SJSA1 (cell line): ENCODE measurements around the gene DNM3. TPM values are rescaled to one million over a fixed set of nuclear protein-coding genes. Genes with fewer than 3 reads are reported as not detected.

ENCODE experiments used
- DNase-seq, 2 experiments: peaks; one replicate each; pipeline ENCODE4 v3.0.0-alpha.2; 2015 to 2020; ENCODE audit warnings: low spot score in 2 of 2, low read depth in 1 of 2
- H3K27ac ChIP-seq: fragments of 250-450 bp; sonication (Bioruptor Pico); 2 replicates; pipeline ENCODE4 v1.5.1; 2020; ENCODE audit warnings: mild to moderate bottlenecking, moderate library complexity
- H3K27me3 ChIP-seq: fragments of 250-450 bp; sonication (Bioruptor Pico); replicated peaks from 2 replicates; pipeline ENCODE4 v1.5.1; 2020; ENCODE audit warnings: mild to moderate bottlenecking, moderate library complexity
- H3K36me3 ChIP-seq: fragments of 250-450 bp; sonication (Bioruptor Pico); 2 replicates; pipeline ENCODE4 v1.5.1; 2020; ENCODE audit warnings: mild to moderate bottlenecking
- H3K4me1 ChIP-seq: fragments of 250-450 bp; sonication (Bioruptor Pico); replicated peaks from 2 replicates; pipeline ENCODE4 v1.6.1; 2021; ENCODE audit warnings: mild to moderate bottlenecking
- H3K4me3 ChIP-seq: fragments of 250-450 bp; sonication (Bioruptor Pico); 2 replicates; pipeline ENCODE4 v1.5.1; 2020; ENCODE audit warnings: mild to moderate bottlenecking
- H3K9me3 ChIP-seq: fragments of 250-450 bp; sonication (Bioruptor Pico); replicated peaks from 2 replicates; pipeline ENCODE4 v1.5.1; 2020; ENCODE audit warnings: mild to moderate bottlenecking
- total RNA-seq: library from RNA; depleted of rRNA; stranded (reverse); fragments of >200 nt; shearing (Covaris generic); gene quantifications from 2 replicates; pipeline ENCODE4 v1.2.3, GENCODE V29; 2014

DNM3 gene
- total RNA-seq, 1 experiment from 2014 or later, result 1.7 TPM

DNA sequence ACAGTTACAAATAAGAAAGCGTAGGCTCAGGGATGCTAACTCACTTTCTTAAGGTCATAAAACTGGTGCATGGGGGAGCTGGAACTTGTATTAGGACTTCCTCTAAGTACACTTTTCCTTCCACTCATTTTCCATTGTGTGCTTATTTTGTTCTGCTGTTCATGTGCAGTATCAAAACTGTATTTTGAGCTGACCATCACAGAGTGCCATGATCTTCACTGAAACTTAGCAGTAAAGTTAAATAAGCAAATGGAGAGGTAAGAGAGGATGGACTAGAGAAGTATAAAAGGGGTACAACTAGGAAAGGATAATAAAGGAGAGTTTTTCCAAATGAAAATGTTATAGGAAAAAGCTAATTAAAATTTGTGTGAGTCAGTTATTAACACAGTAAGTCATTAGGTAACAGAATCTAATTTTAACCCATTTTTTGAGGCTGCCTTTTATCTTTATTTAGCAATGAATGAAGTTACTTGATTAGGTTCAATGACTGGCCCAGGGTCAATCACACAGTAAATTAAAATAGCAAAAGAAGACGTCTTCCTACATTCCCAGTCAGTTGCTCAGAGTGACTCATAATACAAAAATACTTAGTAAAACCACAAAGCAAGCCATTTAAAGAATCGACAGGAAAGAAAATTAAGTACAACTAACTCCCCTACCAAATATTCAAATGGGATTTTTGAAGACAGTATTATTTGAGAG, 413.4 kb downstream of the DNM3 start:
- Histone ChIP-seq H3K27me3 (no peaks in the 10 kb centered on the region), H3K27ac (peak overlapping the region; percentile 86), H3K36me3 (no peaks in the 10 kb centered on the region), H3K9me3 (no peaks in the 10 kb centered on the region; the same call in 1 of the 2 replicates), H3K4me1 (peaks cover 26% of the 10 kb centered on the region), H3K4me3 (no peak overlapping the region)
- DNase-seq, result peak in 1 of 2 experiments; percentile 90

DNA sequence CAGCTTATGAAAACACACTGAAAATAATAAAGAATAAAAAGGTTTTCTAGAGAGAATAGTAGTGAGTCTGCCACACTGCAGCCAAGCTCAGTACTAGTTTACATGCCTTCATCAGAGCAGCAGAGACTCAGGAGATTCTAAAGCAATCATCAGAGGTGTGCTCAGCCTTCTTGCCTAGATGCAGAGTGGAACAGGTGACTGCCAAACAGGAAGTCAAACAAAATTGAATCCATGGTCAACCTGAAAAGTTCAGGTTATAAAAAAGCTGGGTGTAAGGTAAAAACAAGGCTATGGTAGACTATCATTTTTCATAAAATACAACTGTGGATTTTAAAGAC, 413.9 kb downstream of the DNM3 start:
- no peaks in the 10 kb centered on the region for H3K36me3 ChIP-seq
- H3K27me3 ChIP-seq, result no peaks in the 10 kb centered on the region
- no peak overlapping the region for H3K4me3 ChIP-seq
- peak overlapping the region; percentile 86 for H3K27ac ChIP-seq
- no peaks in the 10 kb centered on the region; the same call in 1 of the 2 replicates for H3K9me3 ChIP-seq
- DNase-seq, result no peak
- peaks cover 26% of the 10 kb centered on the region for H3K4me1 ChIP-seq

DNA sequence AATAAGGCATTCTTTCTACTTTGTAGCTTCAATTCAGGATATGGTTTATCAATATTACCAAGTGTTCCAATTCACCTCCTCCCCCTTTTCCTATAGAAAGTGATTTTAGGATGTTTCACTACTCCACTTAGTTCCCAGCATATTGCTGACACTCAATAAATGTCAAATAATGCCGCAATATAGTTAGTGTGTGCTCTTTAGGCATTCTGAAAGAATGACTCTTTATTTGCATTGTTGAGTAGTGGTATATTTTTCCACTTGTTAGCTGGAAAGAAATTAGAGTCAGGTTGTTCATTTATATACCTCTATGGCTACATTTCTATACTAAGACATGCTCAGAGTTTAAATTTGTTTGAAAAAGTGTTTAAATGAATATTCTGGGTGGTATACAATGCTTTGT, 424.6 kb downstream of the DNM3 start:
- no peak for DNase-seq
- Histone ChIP-seq H3K27me3 (0 out of 2 replicates have a peak, but pooled peaks cover 3% of the 10 kb centered on the region), H3K4me1 (peaks cover 16% of the 10 kb centered on the region), H3K4me3 (no peak overlapping the region), H3K36me3 (no peaks in the 10 kb centered on the region), H3K9me3 (0 out of 2 replicates have a peak, but pooled peaks cover 2% of the 10 kb centered on the region), H3K27ac (no peak overlapping the region)

DNA sequence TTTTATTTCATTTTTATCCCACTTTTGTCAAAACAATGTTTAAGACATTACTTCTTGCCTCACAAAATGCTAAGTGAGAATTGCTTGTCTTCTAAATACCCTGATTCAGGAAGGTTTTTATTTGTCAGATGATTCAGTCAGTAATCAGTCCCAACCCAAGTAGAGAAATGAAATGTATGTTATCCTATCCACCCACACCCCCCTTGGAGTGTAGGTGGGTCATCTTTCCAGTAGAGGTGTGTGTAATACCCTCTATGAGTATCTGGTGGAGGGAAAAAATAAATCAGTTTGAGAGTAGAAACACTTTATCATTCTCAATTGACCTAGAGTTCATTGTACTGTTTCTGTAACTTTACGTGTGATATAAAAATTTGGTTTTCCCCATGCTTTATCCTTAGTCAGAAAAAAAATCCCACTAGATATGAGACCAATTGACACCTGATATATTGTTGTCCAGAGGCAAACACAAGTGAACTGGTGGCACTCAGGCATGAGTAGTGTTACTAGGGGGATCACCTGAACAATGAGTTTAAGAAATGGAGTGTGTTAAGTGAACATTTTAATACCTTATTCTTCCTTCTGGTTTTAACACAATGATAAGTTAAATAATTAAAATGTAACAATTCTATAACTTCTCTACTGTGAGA, 425.4 kb downstream of the DNM3 start:
- H3K27me3 ChIP-seq, result 0 out of 2 replicates have a peak, but pooled peaks cover 3% of the 10 kb centered on the region
- H3K27ac ChIP-seq, result no peak overlapping the region
- no peak overlapping the region for H3K4me3 ChIP-seq
- DNase-seq, result no peak
- no peaks in the 10 kb centered on the region for H3K9me3 ChIP-seq
- no peaks in the 10 kb centered on the region for H3K36me3 ChIP-seq
- H3K4me1 ChIP-seq, result peaks cover 22% of the 10 kb centered on the region

- no peak for DNase-seq
- H3K9me3 ChIP-seq, result no peaks in the 10 kb centered on the region
- H3K4me1 ChIP-seq, result peaks cover 22% of the 10 kb centered on the region
- H3K4me3 ChIP-seq, result no peak overlapping the region
- H3K27me3 ChIP-seq, result 0 out of 2 replicates have a peak, but pooled peaks cover 3% of the 10 kb centered on the region
- H3K27ac ChIP-seq, result no peak overlapping the region
- H3K36me3 ChIP-seq, result no peaks in the 10 kb centered on the region
Measured at GRCh38 chr1:172268237-172268636, 426.9 kb downstream of the DNM3 start.

- Histone ChIP-seq H3K9me3 (no peaks in the 10 kb centered on the region), H3K36me3 (no peaks in the 10 kb centered on the region), H3K27ac (no peak overlapping the region), H3K4me3 (no peak overlapping the region), H3K4me1 (peaks cover 22% of the 10 kb centered on the region), H3K27me3 (0 out of 2 replicates have a peak, but pooled peaks cover 3% of the 10 kb centered on the region)
- DNase-seq, result no peak
Measured at GRCh38 chr1:172269084-172269483, 427.8 kb downstream of the DNM3 start.

DNA sequence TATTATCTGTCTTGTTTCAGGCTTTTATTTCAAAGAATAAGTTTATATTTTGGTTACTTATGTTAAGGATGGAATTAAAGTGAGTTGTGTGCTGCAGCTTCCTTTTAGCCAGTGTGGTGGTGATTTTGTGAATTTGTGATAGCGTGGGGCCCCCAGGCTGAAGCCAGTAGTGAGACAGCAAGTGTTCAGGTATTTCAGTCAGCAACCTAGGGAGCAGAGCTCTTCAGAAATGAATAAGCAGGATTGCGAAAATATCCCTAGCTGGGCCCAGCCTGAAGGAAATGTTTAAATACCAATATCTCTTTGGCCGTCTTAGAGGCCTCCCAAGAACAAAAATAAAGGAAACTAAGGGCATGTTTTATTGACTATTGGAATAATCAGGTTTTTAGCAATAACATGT, 428.3 kb downstream of the DNM3 start:
- DNase-seq, result no peak
- Histone ChIP-seq H3K27ac (no peak overlapping the region; the same call in 1 of the 2 replicates), H3K9me3 (no peaks in the 10 kb centered on the region), H3K4me3 (no peak overlapping the region), H3K4me1 (peaks cover 22% of the 10 kb centered on the region), H3K36me3 (no peaks in the 10 kb centered on the region), H3K27me3 (0 out of 2 replicates have a peak, but pooled peaks cover 3% of the 10 kb centered on the region)

GRCh38 chr1:172270605-172271004, 429.3 kb downstream of the DNM3 start:
- H3K4me3 ChIP-seq, result no peak overlapping the region
- peaks cover 22% of the 10 kb centered on the region for H3K4me1 ChIP-seq
- H3K9me3 ChIP-seq, result no peaks in the 10 kb centered on the region
- no peaks in the 10 kb centered on the region for H3K36me3 ChIP-seq
- no peaks in the 10 kb centered on the region for H3K27me3 ChIP-seq
- H3K27ac ChIP-seq, result peak overlapping the region; percentile 56
- DNase-seq, result peak in 1 of 2 experiments; percentile 47

DNA sequence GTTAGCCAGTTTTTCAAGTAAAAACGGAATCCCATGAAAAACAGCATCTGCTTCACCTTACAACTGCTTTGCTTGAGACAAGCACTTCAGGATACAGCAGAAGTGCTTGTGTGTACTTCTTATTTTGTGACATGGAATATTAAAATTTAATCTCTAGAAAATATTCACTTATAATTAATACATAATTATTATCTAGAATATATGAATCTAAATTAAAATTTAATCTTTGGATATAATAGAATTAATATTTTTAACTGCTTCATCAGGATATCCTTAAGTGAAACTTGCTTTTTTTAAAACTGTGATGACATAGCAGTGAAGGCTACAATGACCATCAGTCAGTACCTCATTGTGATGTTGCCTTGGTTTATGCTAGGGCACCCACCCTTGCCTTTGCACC, 430.8 kb downstream of the DNM3 start:
- Histone ChIP-seq H3K4me3 (no peak overlapping the region), H3K27ac (no peak overlapping the region), H3K36me3 (no peaks in the 10 kb centered on the region), H3K9me3 (no peaks in the 10 kb centered on the region), H3K4me1 (peaks cover 22% of the 10 kb centered on the region), H3K27me3 (no peaks in the 10 kb centered on the region)
- no peak for DNase-seq

GRCh38 chr1:172273647-172274396, 432.5 kb downstream of the DNM3 start:
- peaks cover 33% of the 10 kb centered on the region for H3K4me1 ChIP-seq
- H3K9me3 ChIP-seq, result no peaks in the 10 kb centered on the region
- no peak for DNase-seq
- H3K27me3 ChIP-seq, result no peaks in the 10 kb centered on the region
- no peaks in the 10 kb centered on the region; the same call in 1 of the 2 replicates for H3K36me3 ChIP-seq
- no peak overlapping the region for H3K4me3 ChIP-seq
- H3K27ac ChIP-seq, result no peak overlapping the region

- DNase-seq, result no peak
- Histone ChIP-seq H3K27me3 (no peaks in the 10 kb centered on the region), H3K4me1 (peaks cover 20% of the 10 kb centered on the region), H3K9me3 (no peaks in the 10 kb centered on the region), H3K36me3 (no peaks in the 10 kb centered on the region; the same call in 1 of the 2 replicates), H3K27ac (no peak overlapping the region), H3K4me3 (no peak overlapping the region)
Measured at GRCh38 chr1:172275478-172275877, 434.2 kb downstream of the DNM3 start.

- no peaks in the 10 kb centered on the region for H3K9me3 ChIP-seq
- H3K27me3 ChIP-seq, result no peaks in the 10 kb centered on the region
- H3K4me1 ChIP-seq, result peaks cover 13% of the 10 kb centered on the region
- no peak for DNase-seq
- H3K27ac ChIP-seq, result no peak overlapping the region
- no peak overlapping the region for H3K4me3 ChIP-seq
- no peaks in the 10 kb centered on the region; the same call in 1 of the 2 replicates for H3K36me3 ChIP-seq
Measured at GRCh38 chr1:172276120-172276818, 435.0 kb downstream of the DNM3 start.

- H3K36me3 ChIP-seq, result no peaks in the 10 kb centered on the region; the same call in 1 of the 2 replicates
- no peaks in the 10 kb centered on the region for H3K9me3 ChIP-seq
- no peak overlapping the region for H3K4me3 ChIP-seq
- no peak overlapping the region for H3K27ac ChIP-seq
- no peak for DNase-seq
- H3K4me1 ChIP-seq, result peaks cover 10% of the 10 kb centered on the region
- H3K27me3 ChIP-seq, result no peaks in the 10 kb centered on the region
Measured at GRCh38 chr1:172277275-172277674, 436.0 kb downstream of the DNM3 start.
